OCI-LY7 (cell line): ENCODE data around the gene HMMR.

Source experiments
- CTCF ChIP-seq: fragments of 200-600 bp; sonication (generic); conservative IDR thresholded peaks from 2 replicates; pipeline ENCODE4 v1.5.1; 2014; ENCODE audit warnings: mild to moderate bottlenecking, antibody characterized with exemption, low read length, moderate library complexity, mixed read lengths
- EZH2phosphoT487 ChIP-seq: fragments of 200-600 bp; sonication (generic); IDR thresholded peaks from 2 replicates; pipeline ENCODE4 v1.6.1; 2018; ENCODE audit warnings: low read depth, borderline replicate concordance, mild to moderate bottlenecking, mixed run types, antibody characterized with exemption, low read length, moderate library complexity, mixed read lengths

- TF ChIP-seq CTCF = no peak
- no peak for TF ChIP-seq EZH2phosphoT487
Observed at GRCh38 chr5:163531272-163531671, 70.8 kb downstream of the HMMR start.
